DOHH2 (cell line): ENCODE results near the gene BLOC1S1.

Source experiments
- H3F3A ChIP-seq: fragments of 200-600 bp; sonication (generic), shearing (Covaris generic); 2 replicates; pipeline ENCODE4 v1.6.0; 2016; ENCODE audit warnings: antibody characterized with exemption, mild to moderate bottlenecking; ENCODE audit not compliant: control insufficient read depth, insufficient read depth
- H3K27ac ChIP-seq: fragments of 200-600 bp; sonication (generic); 2 replicates; pipeline ENCODE4 v1.5.1; 2014; ENCODE audit warnings: low read depth, mild to moderate bottlenecking, low read length, moderate library complexity
- H3K27me3 ChIP-seq: fragments of 200-600 bp; sonication (generic); 2 replicates; pipeline ENCODE4 v1.6.1; 2014; ENCODE audit warnings: mild to moderate bottlenecking, low read length, mixed read lengths; ENCODE audit not compliant: control insufficient read depth
- H3K36me3 ChIP-seq: fragments of 200-600 bp; sonication (generic); 2 replicates; pipeline ENCODE4 v1.6.1; 2014; ENCODE audit warnings: mild to moderate bottlenecking, low read length, moderate library complexity, mixed read lengths; ENCODE audit not compliant: control insufficient read depth
- H3K4me1 ChIP-seq: fragments of 200-600 bp; sonication (generic); 2 replicates; pipeline ENCODE4 v1.6.1; 2014; ENCODE audit warnings: mild to moderate bottlenecking, low read length, mixed read lengths; ENCODE audit not compliant: control insufficient read depth
- H3K4me2 ChIP-seq: fragments of 200-600 bp; sonication (generic); 2 replicates; pipeline ENCODE4 v1.6.0; 2014; ENCODE audit warnings: mild to moderate bottlenecking, low read length, moderate library complexity
- H3K4me3 ChIP-seq: fragments of 200-600 bp; sonication (generic); 2 replicates; pipeline ENCODE4 v1.5.1; 2014; ENCODE audit warnings: mild to moderate bottlenecking, low read length, mixed read lengths
- H3K79me2 ChIP-seq: fragments of 200-600 bp; sonication (generic); 2 replicates; pipeline ENCODE4 v1.6.1; 2014; ENCODE audit warnings: mild to moderate bottlenecking, low read length, mixed read lengths; ENCODE audit not compliant: control insufficient read depth
- H3K9me2 ChIP-seq: fragments of 200-600 bp; sonication (generic); replicated peaks from 2 replicates; pipeline ENCODE4 v1.6.1; 2014; ENCODE audit warnings: mild to moderate bottlenecking, low read length, mixed read lengths; ENCODE audit not compliant: control insufficient read depth
- H3K9me3 ChIP-seq: fragments of 200-600 bp; sonication (generic); 2 replicates; pipeline ENCODE4 v1.6.1; 2014; ENCODE audit warnings: antibody characterized with exemption, low read length, mixed read lengths; ENCODE audit not compliant: control insufficient read depth, insufficient read depth
- H4K20me1 ChIP-seq: fragments of 200-600 bp; sonication (generic); 2 replicates; pipeline ENCODE4 v1.6.0; 2014; ENCODE audit warnings: low read depth, mild to moderate bottlenecking, antibody characterized with exemption, low read length, moderate library complexity; ENCODE audit not compliant: control insufficient read depth, insufficient read depth
- EZH2phosphoT487 ChIP-seq: fragments of 200-600 bp; sonication (generic); IDR thresholded peaks from 2 replicates; pipeline ENCODE4 v1.6.1; 2017; ENCODE audit warnings: borderline replicate concordance, mild to moderate bottlenecking, antibody characterized with exemption, low read length, moderate library complexity, mixed read lengths
- TF ChIP-seq, protein P1 (sequence below): fragments of 200-600 bp; sonication (generic); IDR thresholded peaks from one replicate; pipeline ENCODE4 v1.5.1; 2014; ENCODE audit warnings: antibody characterized with exemption, mild to moderate bottlenecking, low read depth, low read length; ENCODE audit not compliant: poor library complexity, severe bottlenecking

The BLOC1S1 gene

GRCh38 chr12:55703288-55703687 lies 12.6 kb upstream of the BLOC1S1 start:
- no peaks in the 10 kb centered on the region for H3K79me2 ChIP-seq
- H3K4me2 ChIP-seq, result no peak overlapping the region
- peaks cover 13% of the 10 kb centered on the region for H3K27me3 ChIP-seq
- no peaks in the 10 kb centered on the region for H3K9me3 ChIP-seq
- H3K4me3 ChIP-seq, result no peak overlapping the region
- H4K20me1 ChIP-seq, result no peaks in the 10 kb centered on the region
- no peak for TF ChIP-seq EZH2phosphoT487
- TF ChIP-seq, protein P1, sequence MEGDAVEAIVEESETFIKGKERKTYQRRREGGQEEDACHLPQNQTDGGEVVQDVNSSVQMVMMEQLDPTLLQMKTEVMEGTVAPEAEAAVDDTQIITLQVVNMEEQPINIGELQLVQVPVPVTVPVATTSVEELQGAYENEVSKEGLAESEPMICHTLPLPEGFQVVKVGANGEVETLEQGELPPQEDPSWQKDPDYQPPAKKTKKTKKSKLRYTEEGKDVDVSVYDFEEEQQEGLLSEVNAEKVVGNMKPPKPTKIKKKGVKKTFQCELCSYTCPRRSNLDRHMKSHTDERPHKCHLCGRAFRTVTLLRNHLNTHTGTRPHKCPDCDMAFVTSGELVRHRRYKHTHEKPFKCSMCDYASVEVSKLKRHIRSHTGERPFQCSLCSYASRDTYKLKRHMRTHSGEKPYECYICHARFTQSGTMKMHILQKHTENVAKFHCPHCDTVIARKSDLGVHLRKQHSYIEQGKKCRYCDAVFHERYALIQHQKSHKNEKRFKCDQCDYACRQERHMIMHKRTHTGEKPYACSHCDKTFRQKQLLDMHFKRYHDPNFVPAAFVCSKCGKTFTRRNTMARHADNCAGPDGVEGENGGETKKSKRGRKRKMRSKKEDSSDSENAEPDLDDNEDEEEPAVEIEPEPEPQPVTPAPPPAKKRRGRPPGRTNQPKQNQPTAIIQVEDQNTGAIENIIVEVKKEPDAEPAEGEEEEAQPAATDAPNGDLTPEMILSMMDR, result no peak
- no peak overlapping the region for H3K27ac ChIP-seq
- no peaks in the 10 kb centered on the region for H3K36me3 ChIP-seq
- H3F3A ChIP-seq, result no peaks in the 10 kb centered on the region
- no peaks in the 10 kb centered on the region for H3K9me2 ChIP-seq
- H3K4me1 ChIP-seq, result peaks cover 15% of the 10 kb centered on the region

- Histone ChIP-seq H3K9me3 (no peaks in the 10 kb centered on the region), H3F3A (no peaks in the 10 kb centered on the region), H3K4me3 (no peak overlapping the region), H4K20me1 (no peaks in the 10 kb centered on the region), H3K4me2 (no peak overlapping the region), H3K27me3 (peaks cover 21% of the 10 kb centered on the region), H3K4me1 (peaks cover 23% of the 10 kb centered on the region), H3K36me3 (no peaks in the 10 kb centered on the region), H3K27ac (no peak overlapping the region), H3K9me2 (no peaks in the 10 kb centered on the region), H3K79me2 (no peaks in the 10 kb centered on the region)
- TF ChIP-seq, protein P1, result no peak
- TF ChIP-seq EZH2phosphoT487, result no peak
Observed at GRCh38 chr12:55703901-55704761, 11.7 kb upstream of the BLOC1S1 start.

DNA sequence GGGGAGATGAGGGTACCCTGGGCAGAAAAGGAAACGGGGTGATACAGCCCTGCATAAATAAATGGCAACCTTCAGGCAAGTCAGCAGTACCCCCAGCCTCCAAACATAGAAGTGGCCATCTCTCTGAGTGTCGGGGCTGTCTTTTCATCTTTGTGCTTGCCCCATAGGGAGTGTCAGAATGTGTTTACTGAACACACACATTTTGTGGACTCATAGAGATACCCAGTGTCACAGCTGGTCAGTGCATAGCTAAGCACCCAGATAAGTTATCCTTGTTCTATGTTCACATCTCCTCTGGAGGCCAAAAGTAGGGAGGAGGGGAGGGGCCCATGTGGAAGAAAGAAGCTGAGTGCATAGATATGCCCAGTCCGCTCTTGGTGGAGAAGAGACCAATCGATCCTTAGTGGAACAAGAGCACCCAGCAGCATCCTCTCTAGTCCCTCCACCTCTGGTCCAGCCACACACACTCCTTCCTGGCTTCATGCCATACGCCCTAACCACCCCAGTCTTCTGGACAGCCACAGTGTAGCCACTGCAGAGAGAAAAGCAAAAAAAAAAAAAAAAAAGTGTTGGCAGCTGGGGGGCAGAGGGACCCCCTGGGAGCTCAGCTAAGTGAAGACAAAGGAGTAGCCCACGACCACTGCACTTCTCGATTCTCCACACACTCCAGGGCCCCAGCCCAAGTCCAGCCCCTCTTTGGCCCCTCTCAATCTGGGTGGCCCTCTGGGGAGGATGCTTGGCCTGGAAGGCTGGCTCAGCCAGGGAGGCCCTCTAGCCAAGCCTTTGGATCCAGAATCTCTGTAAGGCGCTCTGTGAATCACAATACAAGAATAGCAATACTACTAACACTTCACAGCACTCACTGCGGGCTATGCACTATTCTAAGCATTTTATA lies 10.8 kb upstream of the BLOC1S1 start:
- H4K20me1 ChIP-seq, result no peaks in the 10 kb centered on the region
- no peak overlapping the region for H3K4me3 ChIP-seq
- no peaks in the 10 kb centered on the region for H3K79me2 ChIP-seq
- no peak overlapping the region for H3K4me2 ChIP-seq
- H3K4me1 ChIP-seq, result peaks cover 28% of the 10 kb centered on the region
- peaks cover 28% of the 10 kb centered on the region for H3K27me3 ChIP-seq
- TF ChIP-seq EZH2phosphoT487, result no peak
- TF ChIP-seq, protein P1, result no peak
- H3K9me3 ChIP-seq, result no peaks in the 10 kb centered on the region
- H3K27ac ChIP-seq, result no peak overlapping the region
- no peaks in the 10 kb centered on the region for H3K36me3 ChIP-seq
- H3F3A ChIP-seq, result no peaks in the 10 kb centered on the region
- no peaks in the 10 kb centered on the region for H3K9me2 ChIP-seq
